BE2C (cell line): Measurements from ENCODE around the gene ZCCHC24.

Source experiments
- DNase-seq: peaks from one replicate; pipeline ENCODE4 v3.0.0-alpha.2; 2020
- H3K27me3 ChIP-seq: fragments of 250-450 bp; sonication (Bioruptor Pico); 2 replicates; pipeline ENCODE4 v1.5.1; 2020; ENCODE audit warnings: mild to moderate bottlenecking
- H3K36me3 ChIP-seq: fragments of 250-450 bp; sonication (Bioruptor Pico); 2 replicates; pipeline ENCODE4 v1.5.1; 2020; ENCODE audit warnings: mild to moderate bottlenecking
- H3K4me1 ChIP-seq: fragments of 250-450 bp; sonication (Bioruptor Pico); 2 replicates; pipeline ENCODE4 v1.5.1; 2020
- H3K4me3 ChIP-seq: 2 replicates; pipeline ENCODE4 v1.5.1; 2011; ENCODE audit warnings: low read depth, low read length
- H3K9me3 ChIP-seq: fragments of 250-450 bp; sonication (Bioruptor Pico); 2 replicates; pipeline ENCODE4 v1.5.1; 2020
- TF ChIP-seq, protein P1 (sequence below): IDR thresholded peaks from 2 replicates; pipeline ENCODE4 v1.5.1; 2012; ENCODE audit warnings: mild to moderate bottlenecking, low read depth, low read length

ZCCHC24 gene

DNA sequence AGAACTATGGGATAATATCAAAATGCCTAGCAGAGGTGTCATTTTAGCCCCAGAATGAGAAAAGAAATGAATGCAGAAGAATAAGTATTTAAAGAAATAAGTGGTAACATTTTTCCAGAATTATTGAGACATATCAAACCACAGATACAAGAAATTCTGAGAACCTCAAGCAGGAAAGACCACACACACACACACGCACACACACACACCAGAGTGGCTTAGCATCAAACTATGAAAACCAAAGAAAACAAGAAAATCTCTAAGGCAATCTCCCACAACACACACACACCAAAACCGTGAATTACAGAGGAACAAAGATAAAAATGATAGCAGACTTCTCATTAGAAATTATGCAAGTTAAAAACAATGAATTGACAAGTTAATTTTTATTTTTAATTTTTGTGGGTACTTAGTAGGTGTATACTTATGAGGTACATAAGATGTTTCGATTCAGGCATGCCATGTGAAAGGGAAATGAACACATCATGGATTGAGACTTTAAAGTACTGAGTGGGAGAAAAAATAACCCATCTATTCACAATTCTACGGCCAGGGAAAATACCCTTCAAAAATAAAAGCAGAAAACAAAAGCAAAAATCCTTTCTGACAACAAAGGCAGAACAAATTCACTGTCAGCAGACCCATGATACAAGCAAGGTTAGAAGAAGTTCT lies 83.6 kb downstream of the ZCCHC24 start:
- Histone ChIP-seq H3K27me3 (no peaks in the 10 kb centered on the region), H3K4me3 (no peak overlapping the region), H3K4me1 (no peaks in the 10 kb centered on the region), H3K9me3 (no peaks in the 10 kb centered on the region), H3K36me3 (no peaks in the 10 kb centered on the region)
- no peak for DNase-seq
- TF ChIP-seq, protein P1, sequence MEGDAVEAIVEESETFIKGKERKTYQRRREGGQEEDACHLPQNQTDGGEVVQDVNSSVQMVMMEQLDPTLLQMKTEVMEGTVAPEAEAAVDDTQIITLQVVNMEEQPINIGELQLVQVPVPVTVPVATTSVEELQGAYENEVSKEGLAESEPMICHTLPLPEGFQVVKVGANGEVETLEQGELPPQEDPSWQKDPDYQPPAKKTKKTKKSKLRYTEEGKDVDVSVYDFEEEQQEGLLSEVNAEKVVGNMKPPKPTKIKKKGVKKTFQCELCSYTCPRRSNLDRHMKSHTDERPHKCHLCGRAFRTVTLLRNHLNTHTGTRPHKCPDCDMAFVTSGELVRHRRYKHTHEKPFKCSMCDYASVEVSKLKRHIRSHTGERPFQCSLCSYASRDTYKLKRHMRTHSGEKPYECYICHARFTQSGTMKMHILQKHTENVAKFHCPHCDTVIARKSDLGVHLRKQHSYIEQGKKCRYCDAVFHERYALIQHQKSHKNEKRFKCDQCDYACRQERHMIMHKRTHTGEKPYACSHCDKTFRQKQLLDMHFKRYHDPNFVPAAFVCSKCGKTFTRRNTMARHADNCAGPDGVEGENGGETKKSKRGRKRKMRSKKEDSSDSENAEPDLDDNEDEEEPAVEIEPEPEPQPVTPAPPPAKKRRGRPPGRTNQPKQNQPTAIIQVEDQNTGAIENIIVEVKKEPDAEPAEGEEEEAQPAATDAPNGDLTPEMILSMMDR = no peak

- no peak for DNase-seq
- Histone ChIP-seq H3K9me3 (no peaks in the 10 kb centered on the region), H3K4me3 (no peak overlapping the region), H3K36me3 (no peaks in the 10 kb centered on the region; the same call in 1 of the 2 replicates), H3K27me3 (no peaks in the 10 kb centered on the region), H3K4me1 (no peaks in the 10 kb centered on the region)
- TF ChIP-seq, protein P1 = no peak
These were observed 84.7 kb downstream of the ZCCHC24 start for GRCh38 chr10:79360499-79361342.

DNA sequence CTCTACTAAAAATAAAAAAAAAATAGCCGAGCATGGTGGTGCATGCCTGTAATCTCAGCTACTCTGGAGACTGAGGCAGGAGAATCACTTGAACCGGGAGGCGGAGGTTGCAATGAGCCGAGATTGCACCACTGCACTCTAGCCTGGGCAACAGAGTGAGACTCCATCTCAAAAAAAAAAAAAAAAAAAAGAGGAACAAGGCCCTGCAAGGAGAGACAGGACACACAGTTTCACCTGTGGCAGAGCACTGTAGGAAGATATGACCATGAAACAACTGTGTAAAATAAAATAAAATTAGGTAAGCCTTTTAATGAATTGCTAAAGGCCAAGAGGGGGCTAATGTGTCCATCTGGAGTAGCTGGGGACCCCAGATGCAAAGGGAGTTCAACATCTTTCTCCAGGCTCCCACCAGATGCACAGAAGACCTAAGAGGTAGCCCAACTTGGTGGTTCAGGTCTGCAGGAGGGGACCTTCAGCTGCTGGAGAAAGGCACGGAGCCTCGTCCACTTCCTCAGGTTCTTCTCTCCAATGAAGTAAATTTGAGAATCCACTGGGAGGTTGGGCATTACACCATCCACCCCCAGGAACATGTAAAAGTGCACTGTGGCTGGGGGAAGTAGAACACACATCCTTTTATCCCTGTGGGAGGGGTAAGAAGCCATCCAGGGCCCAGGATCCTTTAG lies 85.5 kb downstream of the ZCCHC24 start:
- H3K9me3 ChIP-seq = no peaks in the 10 kb centered on the region
- DNase-seq = no peak
- no peaks in the 10 kb centered on the region for H3K4me1 ChIP-seq
- peaks cover 5% of the 10 kb centered on the region for H3K36me3 ChIP-seq
- H3K27me3 ChIP-seq = no peaks in the 10 kb centered on the region
- TF ChIP-seq, protein P1 = no peak
- no peak overlapping the region for H3K4me3 ChIP-seq

DNA sequence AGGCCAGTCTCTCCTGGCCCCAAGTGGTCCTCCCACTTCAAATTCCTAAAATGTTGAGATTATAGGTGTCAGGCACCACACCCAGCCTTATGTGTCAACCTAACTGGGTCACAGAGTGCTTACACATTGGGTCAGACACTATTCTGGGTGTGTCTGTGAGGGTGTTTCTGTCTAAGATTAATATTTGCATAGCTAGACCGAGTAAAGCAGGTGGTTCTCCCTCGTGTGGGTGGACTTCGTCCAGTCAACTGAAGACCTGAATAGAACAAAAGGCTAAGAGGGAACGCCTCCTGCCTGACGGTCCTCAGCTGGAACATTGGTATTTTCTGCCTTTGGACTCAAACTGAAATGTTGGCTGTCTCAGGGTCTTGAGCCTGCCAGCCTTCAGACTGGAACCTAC lies 86.6 kb downstream of the ZCCHC24 start:
- no peak for DNase-seq
- Histone ChIP-seq H3K27me3 (no peaks in the 10 kb centered on the region), H3K9me3 (no peaks in the 10 kb centered on the region), H3K4me1 (no peaks in the 10 kb centered on the region), H3K36me3 (peaks cover 16% of the 10 kb centered on the region), H3K4me3 (no peak overlapping the region)
- TF ChIP-seq, protein P1 = no peak

DNA sequence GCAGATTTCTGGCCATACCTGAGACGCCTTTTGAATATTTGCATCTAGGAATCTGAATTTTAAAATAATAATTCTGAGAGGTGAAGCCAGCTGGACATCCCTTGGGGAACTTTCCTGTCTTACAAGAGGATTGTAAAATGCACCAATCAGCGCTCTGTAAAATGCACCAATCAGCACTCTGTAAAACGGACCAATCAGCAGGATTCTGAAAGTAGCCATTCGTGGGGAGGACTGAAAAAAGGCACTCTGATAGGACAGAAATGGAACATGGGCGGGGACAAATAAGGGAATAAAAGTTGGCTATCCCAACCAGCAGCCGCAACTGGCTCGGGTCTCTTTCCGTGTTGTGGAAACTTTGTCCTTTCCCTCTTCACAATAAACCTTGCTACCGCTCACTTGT lies 88.2 kb downstream of the ZCCHC24 start:
- TF ChIP-seq, protein P1 = no peak

More for the DNA sequence above, 88.2 kb downstream of the ZCCHC24 start:
- H3K27me3 ChIP-seq = no peaks in the 10 kb centered on the region
- no peaks in the 10 kb centered on the region for H3K9me3 ChIP-seq
- no peaks in the 10 kb centered on the region for H3K4me1 ChIP-seq
- no peak for DNase-seq
- no peak overlapping the region for H3K4me3 ChIP-seq
- H3K36me3 ChIP-seq = peaks cover 32% of the 10 kb centered on the region
